HG02798 (cell line): Measurements from ENCODE around the gene GMFB.
A peak's percentile ranks its signal among the peaks of the same experiment; 100 is the strongest.

Source experiments
- ATAC-seq: cut with Tn5 transposase; IDR thresholded peaks from one replicate; pipeline ENCODE4 v1.9.1; 2021; ENCODE audit warnings: mild to moderate bottlenecking; ENCODE audit not compliant: unreplicated experiment, poor library complexity

Gene GMFB

GRCh38 chr14:54488646-54489317 is at the start of gene GMFB:
Gene GMFB (minus strand): TSS chr14:54488980. CDS start chr14:54488927, 53 bp downstream.
- peak; percentile 95 for ATAC-seq

GRCh38 chr14:54538055-54538454 is 49.3 kb upstream of the GMFB start:
- ATAC-seq: no peak

- no peak for ATAC-seq
These were observed 48.9 kb upstream of the GMFB start for GRCh38 chr14:54537651-54538050.

- no peak for ATAC-seq
These were observed 46.9 kb upstream of the GMFB start for GRCh38 chr14:54535646-54536045.

GRCh38 chr14:54535126-54535525 is 46.3 kb upstream of the GMFB start:
- ATAC-seq: no peak

- ATAC-seq: no peak
These were observed 44.3 kb upstream of the GMFB start for GRCh38 chr14:54533100-54533499.

- ATAC-seq: peak; percentile 94
These were observed 43.6 kb upstream of the GMFB start for GRCh38 chr14:54532111-54533012.

GRCh38 chr14:54529811-54530210 is 41.0 kb upstream of the GMFB start:
- ATAC-seq: no peak

- ATAC-seq: no peak
These were observed 40.2 kb upstream of the GMFB start for GRCh38 chr14:54528973-54529372.

- ATAC-seq: no peak
These were observed 35.6 kb upstream of the GMFB start for GRCh38 chr14:54524410-54524809.

GRCh38 chr14:54516709-54517108 is 27.9 kb upstream of the GMFB start:
- ATAC-seq: no peak

GRCh38 chr14:54515670-54516069 is 26.9 kb upstream of the GMFB start:
- ATAC-seq: no peak

GRCh38 chr14:54512393-54512792 is 23.6 kb upstream of the GMFB start:
- ATAC-seq: no peak

- ATAC-seq: peak; percentile 99
These were observed 21.0 kb upstream of the GMFB start, which contains the start of gene CGRRF1 for GRCh38 chr14:54509546-54510501. Gene CGRRF1 (plus strand): TSS chr14:54509906. CDS start chr14:54509960, 54 bp downstream.

- ATAC-seq: no peak
These were observed 14.7 kb upstream of the GMFB start for GRCh38 chr14:54503486-54503885.

- no peak for ATAC-seq
These were observed 13.8 kb upstream of the GMFB start for GRCh38 chr14:54502602-54503001.

GRCh38 chr14:54501480-54501879 is 12.7 kb upstream of the GMFB start:
- ATAC-seq: no peak

GRCh38 chr14:54500744-54501143 is 12.0 kb upstream of the GMFB start:
- no peak for ATAC-seq

GRCh38 chr14:54498579-54498978 is 9.8 kb upstream of the GMFB start:
- no peak for ATAC-seq

- ATAC-seq: no peak
These were observed 9.3 kb upstream of the GMFB start for GRCh38 chr14:54498095-54498531.
